ENCODE results near the gene RCAN2. TPM values are rescaled to one million over a fixed set of nuclear protein-coding genes. Genes with fewer than 3 reads are reported as not detected.

Gene RCAN2
- total and polyA plus RNA-seq, 9 of the 15 experiments (the other 6 are each of a cell fraction or from before 2014, with no cell fraction given), result 0.04 TPM; not detected in 8

- H3K4me3 ChIP-seq, result no peak overlapping the region
- H3K9me3 ChIP-seq (replicated peaks; ENCODE audit: control insufficient read depth, insufficient read depth, low read depth, low read length), result no peaks in the 10 kb centered on the region
- H3K4me2 ChIP-seq (ENCODE audit: insufficient read depth, low read length), result no peak overlapping the region
- H3K79me2 ChIP-seq (ENCODE audit: control insufficient read depth, insufficient read depth, low read length), result no peaks in the 10 kb centered on the region
- POLR2A ChIA-PET, result no interaction called here
- BruUV-seq (replicated peaks), result no TSS peak
- DNase-seq (ENCODE audit: extremely low read depth in 1 of 4, low spot score in 3 of 4) (peak in 1 of 4 experiments; percentile 8), FAIRE-seq (no peak), ATAC-seq (peak; percentile 75)
- H3K9ac ChIP-seq (ENCODE audit: insufficient read depth in 1 of 2, low read depth in 2 of 2, low read length in 2 of 2), result no peak overlapping the region
- TF ChIP-seq ZNF212 (CRISPR knock-in tag; IDR thresholded peaks at IDR 0.05), result no peak
- no peak for TF ChIP-seq ZBTB34 (CRISPR knock-in tag; IDR thresholded peaks at IDR 0.05)
- no peak for TF ChIP-seq CEBPB (tag; IDR thresholded peaks at IDR 0.05)
- TF ChIP-seq SREBF2 (CRISPR knock-in tag; IDR thresholded peaks at IDR 0.05), result no peak
- TF ChIP-seq FOXM1 (IDR thresholded peaks at IDR 0.05; ENCODE audit: low read depth), result no peak
- no peak for TF ChIP-seq FOXM1 (CRISPR knock-in tag; IDR thresholded peaks at IDR 0.05; ENCODE audit: low read depth)
- TF ChIP-seq CTCF (IDR thresholded peaks at IDR 0.05 in 2 of 3, conservative IDR thresholded peaks at IDR 0.05 in 1 of 3; ENCODE audit: insufficient read depth in 2 of 3, low read depth in 1 of 3, low read length in 3 of 3), result peak in 2 of 3 experiments; percentile 29 to 31; a peak in 4 of 6 replicates
- TF ChIP-seq RFX1 (IDR thresholded peaks at IDR 0.05), result no peak
- no peak for TF ChIP-seq HBP1 (CRISPR knock-in tag; IDR thresholded peaks at IDR 0.05)
- TF ChIP-seq RAD21 (CRISPR knock-in tag; conservative IDR thresholded peaks at IDR 0.05 in 1 of 2, IDR thresholded peaks at IDR 0.05 in 1 of 2), result peak; percentile 38 to 48
- H3K27me3 ChIP-seq (ENCODE audit: control insufficient read depth in 2 of 2, insufficient read depth in 2 of 2, low read length in 2 of 2), result peaks cover 0 to 17% of the 10 kb centered on the region in 2 experiments; a peak in 3 of 5 replicates
- no peaks in the 10 kb centered on the region for H4K20me1 ChIP-seq (replicated peaks; ENCODE audit: control insufficient read depth, insufficient read depth, low read length)
- no peak overlapping the region for H2AFZ ChIP-seq (ENCODE audit: low read depth, low read length)
- no peaks in the 10 kb centered on the region for H3K36me3 ChIP-seq (ENCODE audit: control insufficient read depth, insufficient read depth, low read length)
- peaks cover 0 to 10% of the 10 kb centered on the region in 2 experiments; a peak in 2 of 5 replicates for H3K4me1 ChIP-seq (replicated peaks in 1 of 2; ENCODE audit: control insufficient read depth in 2 of 2, insufficient read depth in 2 of 2, low read length in 2 of 2)
- intact Hi-C loops (cut with micrococcal nuclease), result loop anchor here (5.0 kb wide), 1 partner anchor 75 kb away; no protein-coding TSS in a partner anchor
- H3K27ac ChIP-seq (ENCODE audit: extremely low read depth, low read depth, low read length), result no peak overlapping the region
- no peaks in the 10 kb centered on the region for H3K9me1 ChIP-seq (ENCODE audit: control insufficient read depth, insufficient read depth, low read length)
- 8% methylated on average over 27 of the region's 30 CpGs for WGBS (ENCODE audit: insufficient coverage, low coverage, missing lambda C conversion rate)
- CTCF ChIA-PET (ENCODE audit: low intra/inter-chr PET ratio), result interaction anchor here (0.6 kb wide), 1 partner anchor 1348 kb away, joined by 3 read pairs; no protein-coding TSS in a partner anchor
- in situ Hi-C loops (cut with MboI), result no loop called here
Observed at GRCh38 chr6:46491628-46492547, 639 bp upstream of the RCAN2 start.

Data from K562 (cell line).